Thyroid gland (tissue), 4 donors: ENCODE data around the gene FAM168B.

ENCODE experiments used
- CTCF ChIP-seq, 6 experiments: fragments of 200-600 bp in 3 of 6; fragments of 450-650 bp in 3 of 6; sonication (generic) in 3 of 6; IDR thresholded peaks; one replicate each; pipeline ENCODE4 v1.5.1; 2016 to 2019; ENCODE audit warnings: antibody characterized with exemption in 6 of 6, mild to moderate bottlenecking in 2 of 6, inconsistent platforms in 1 of 6, moderate library complexity in 1 of 6
- POLR2A ChIP-seq, 2 donors: fragments of 450-650 bp; IDR thresholded peaks; one replicate each; pipeline ENCODE4 v1.6.1; 2017; ENCODE audit warnings: antibody characterized with exemption in 2 of 2, mild to moderate bottlenecking in 2 of 2, moderate library complexity in 1 of 2

GRCh38 chr2:131140581-131140980 lies 47.3 kb upstream of the FAM168B start:
- TF ChIP-seq CTCF (IDR thresholded peaks at IDR 0.05) (no peak), POLR2A (IDR thresholded peaks at IDR 0.05) (no peak)
